ENCODE data around the gene RNF145. TPM values are rescaled to one million over a fixed set of nuclear protein-coding genes. Genes with fewer than 3 reads are reported as not detected.

RNF145 gene
- total and polyA plus RNA-seq, 2 of the 13 experiments (the other 11 are each of a cell fraction or from before 2014, with no cell fraction given), result 24.6 TPM

DNA sequence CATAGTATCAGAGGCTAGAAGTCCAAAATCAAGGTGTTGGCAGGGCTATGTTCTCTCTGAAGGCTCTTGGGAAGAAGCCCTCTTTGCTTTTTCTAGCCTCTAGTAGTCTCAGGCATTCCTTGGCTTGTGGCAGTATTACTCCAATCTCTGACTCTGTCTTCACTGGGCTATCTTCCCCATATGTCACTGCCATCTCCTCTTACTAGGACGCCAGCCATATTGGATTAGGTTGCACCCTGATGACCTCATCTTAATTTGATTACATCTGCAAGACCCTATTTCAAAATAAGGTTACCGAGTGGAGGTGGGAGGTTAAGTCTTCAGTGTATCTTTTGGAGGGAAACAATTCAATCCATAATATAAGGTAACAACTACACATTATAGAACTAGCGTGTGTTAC, 88.3 kb downstream of the RNF145 start:
- POLR2A ChIA-PET, result no interaction called here
- in situ Hi-C loops (cut with HindIII; ENCODE audit: extremely low pct_ligation_motif_present, low pct_unique_long_range_greater_than_20kb), result no loop called here
- H3K79me2 ChIP-seq (ENCODE audit: insufficient read depth, low read length), result no peaks in the 10 kb centered on the region

DNA sequence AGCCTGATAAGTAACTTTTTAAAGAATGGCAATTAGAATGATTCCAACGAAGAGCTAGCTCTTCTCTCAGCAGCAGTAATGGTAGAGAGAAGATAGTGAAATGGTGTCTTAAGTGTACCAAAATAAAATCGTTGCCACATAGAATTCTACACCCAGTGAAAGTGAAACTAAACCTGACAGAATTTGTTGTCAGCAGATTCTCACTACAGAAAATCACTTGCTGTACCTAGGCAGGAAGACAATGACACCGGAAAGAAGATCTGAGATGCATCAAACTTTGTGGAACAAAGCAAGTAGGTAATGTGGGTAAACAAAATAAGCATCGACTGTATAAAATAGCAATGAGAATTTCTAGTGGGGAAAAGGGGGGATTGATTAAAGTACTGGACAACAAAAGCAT, 88.9 kb downstream of the RNF145 start:
- in situ Hi-C loops (cut with HindIII; ENCODE audit: extremely low pct_ligation_motif_present, low pct_unique_long_range_greater_than_20kb), result no loop called here
- Histone ChIP-seq H3K4me3 (replicated peaks in 1 of 3; ENCODE audit: insufficient read depth in 1 of 3, low read depth in 2 of 3, low read length in 3 of 3) (peak overlapping the region; percentile 42 to 46 (median 42)), H2AFZ (ENCODE audit: low read length) (peak overlapping the region; percentile 66), H4K20me1 (ENCODE audit: insufficient read depth, low read length) (no peaks in the 10 kb centered on the region), H3K27ac (ENCODE audit: extremely low read length, insufficient read depth, low read length) (no peak overlapping the region), H3K4me2 (ENCODE audit: low read depth, low read length) (peak overlapping the region; percentile 65), H3K79me2 (ENCODE audit: insufficient read depth, low read length) (no peaks in the 10 kb centered on the region), H3K9ac (ENCODE audit: insufficient read depth, low read depth, low read length) (no peak overlapping the region), H3K4me1 (ENCODE audit: insufficient read depth, low read length) (peaks cover 12% of the 10 kb centered on the region; the same call in 1 of the 2 replicates), H3K27me3 (ENCODE audit: control insufficient read depth in 1 of 2, insufficient read depth in 2 of 2, low read length in 2 of 2) (0 out of 5 replicates have a peak, but pooled peaks cover 0 to 4% of the 10 kb centered on the region in 2 experiments), H3K9me3 (ENCODE audit: low read length) (no peaks in the 10 kb centered on the region), H3K36me3 (replicated peaks in 1 of 2; ENCODE audit: control insufficient read depth in 1 of 2, insufficient read depth in 2 of 2, low read length in 2 of 2) (no peaks in the 10 kb centered on the region)
- DNase-seq (ENCODE audit: low spot score) (no peak), ATAC-seq (peak; percentile 40), FAIRE-seq (no peak)
- intact Hi-C loops (cut with micrococcal nuclease; ENCODE audit: unreplicated experiment), result no loop called here
- BruUV-seq (replicated peaks), result no TSS peak
- CTCF ChIA-PET (ENCODE audit: low intra/inter-chr PET ratio, low total read pairs), result no interaction called here
- TF ChIP-seq, protein P1, sequence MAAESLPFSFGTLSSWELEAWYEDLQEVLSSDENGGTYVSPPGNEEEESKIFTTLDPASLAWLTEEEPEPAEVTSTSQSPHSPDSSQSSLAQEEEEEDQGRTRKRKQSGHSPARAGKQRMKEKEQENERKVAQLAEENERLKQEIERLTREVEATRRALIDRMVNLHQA (CRISPR knock-in tag; IDR thresholded peaks at IDR 0.05), result no peak
- TF ChIP-seq, protein P2, sequence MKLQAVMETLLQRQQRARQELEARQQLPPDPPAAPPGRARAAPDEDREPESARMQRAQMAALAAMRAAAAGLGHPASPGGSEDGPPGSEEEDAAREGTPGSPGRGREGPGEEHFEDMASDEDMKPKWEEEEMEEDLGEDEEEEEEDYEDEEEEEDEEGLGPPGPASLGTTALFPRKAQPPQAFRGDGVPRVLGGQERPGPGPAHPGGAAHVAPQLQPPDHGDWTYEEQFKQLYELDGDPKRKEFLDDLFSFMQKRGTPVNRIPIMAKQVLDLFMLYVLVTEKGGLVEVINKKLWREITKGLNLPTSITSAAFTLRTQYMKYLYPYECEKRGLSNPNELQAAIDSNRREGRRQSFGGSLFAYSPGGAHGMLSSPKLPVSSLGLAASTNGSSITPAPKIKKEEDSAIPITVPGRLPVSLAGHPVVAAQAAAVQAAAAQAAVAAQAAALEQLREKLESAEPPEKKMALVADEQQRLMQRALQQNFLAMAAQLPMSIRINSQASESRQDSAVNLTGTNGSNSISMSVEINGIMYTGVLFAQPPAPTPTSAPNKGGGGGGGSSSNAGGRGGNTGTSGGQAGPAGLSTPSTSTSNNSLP (IDR thresholded peaks at IDR 0.05; ENCODE audit: low read depth, low read length), result no peak
- peak in 1 of 2 experiments; percentile 15; a peak in 1 of 4 replicates for TF ChIP-seq MAFK (conservative IDR thresholded peaks at IDR 0.05 in 1 of 2, IDR thresholded peaks at IDR 0.05 in 1 of 2; ENCODE audit: low read length in 2 of 2)
- TF ChIP-seq, protein P3, sequence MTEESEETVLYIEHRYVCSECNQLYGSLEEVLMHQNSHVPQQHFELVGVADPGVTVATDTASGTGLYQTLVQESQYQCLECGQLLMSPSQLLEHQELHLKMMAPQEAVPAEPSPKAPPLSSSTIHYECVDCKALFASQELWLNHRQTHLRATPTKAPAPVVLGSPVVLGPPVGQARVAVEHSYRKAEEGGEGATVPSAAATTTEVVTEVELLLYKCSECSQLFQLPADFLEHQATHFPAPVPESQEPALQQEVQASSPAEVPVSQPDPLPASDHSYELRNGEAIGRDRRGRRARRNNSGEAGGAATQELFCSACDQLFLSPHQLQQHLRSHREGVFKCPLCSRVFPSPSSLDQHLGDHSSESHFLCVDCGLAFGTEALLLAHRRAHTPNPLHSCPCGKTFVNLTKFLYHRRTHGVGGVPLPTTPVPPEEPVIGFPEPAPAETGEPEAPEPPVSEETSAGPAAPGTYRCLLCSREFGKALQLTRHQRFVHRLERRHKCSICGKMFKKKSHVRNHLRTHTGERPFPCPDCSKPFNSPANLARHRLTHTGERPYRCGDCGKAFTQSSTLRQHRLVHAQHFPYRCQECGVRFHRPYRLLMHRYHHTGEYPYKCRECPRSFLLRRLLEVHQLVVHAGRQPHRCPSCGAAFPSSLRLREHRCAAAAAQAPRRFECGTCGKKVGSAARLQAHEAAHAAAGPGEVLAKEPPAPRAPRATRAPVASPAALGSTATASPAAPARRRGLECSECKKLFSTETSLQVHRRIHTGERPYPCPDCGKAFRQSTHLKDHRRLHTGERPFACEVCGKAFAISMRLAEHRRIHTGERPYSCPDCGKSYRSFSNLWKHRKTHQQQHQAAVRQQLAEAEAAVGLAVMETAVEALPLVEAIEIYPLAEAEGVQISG (CRISPR knock-in tag; IDR thresholded peaks at IDR 0.05), result no peak
- WGBS (ENCODE audit: low lambda C conversion rate), result 2% methylated on average over 4 of the region's 4 CpGs
- POLR2A ChIA-PET, result no interaction called here

More for the DNA sequence above, 88.3 kb downstream of the RNF145 start:
- BruUV-seq (replicated peaks), result no TSS peak
- CTCF ChIA-PET (ENCODE audit: low intra/inter-chr PET ratio, low total read pairs), result no interaction called here
- peak overlapping the region; percentile 41; the same call in 1 of the 2 replicates for H3K4me2 ChIP-seq (ENCODE audit: low read depth, low read length)
- peak overlapping the region in 1 of 3 experiments; percentile 46; a peak in 1 of 6 replicates for H3K4me3 ChIP-seq (replicated peaks in 1 of 3; ENCODE audit: insufficient read depth in 1 of 3, low read depth in 2 of 3, low read length in 3 of 3)
- H3K9me3 ChIP-seq (ENCODE audit: low read length), result no peaks in the 10 kb centered on the region
- peaks cover 12% of the 10 kb centered on the region; the same call in 1 of the 2 replicates for H3K4me1 ChIP-seq (ENCODE audit: insufficient read depth, low read length)
- FAIRE-seq (no peak), ATAC-seq (no peak), DNase-seq (ENCODE audit: low spot score) (no peak)
- no peaks in the 10 kb centered on the region for H4K20me1 ChIP-seq (ENCODE audit: insufficient read depth, low read length)
- H2AFZ ChIP-seq (ENCODE audit: low read length), result no peak overlapping the region
- 62% methylated on average over 3 of the region's 3 CpGs for WGBS (ENCODE audit: low lambda C conversion rate)
- intact Hi-C loops (cut with micrococcal nuclease; ENCODE audit: unreplicated experiment), result no loop called here
- H3K27me3 ChIP-seq (ENCODE audit: control insufficient read depth in 1 of 2, insufficient read depth in 2 of 2, low read length in 2 of 2), result 0 out of 5 replicates have a peak, but pooled peaks cover 0 to 4% of the 10 kb centered on the region in 2 experiments
- TF ChIP-seq KLF15 (CRISPR knock-in tag; IDR thresholded peaks at IDR 0.05; ENCODE audit: borderline replicate concordance) (no peak), ZNF629 (CRISPR knock-in tag; conservative IDR thresholded peaks at IDR 0.05) (no peak), ZNF264 (CRISPR knock-in tag; IDR thresholded peaks at IDR 0.05) (no peak), TAF1 (CRISPR knock-in tag; IDR thresholded peaks at IDR 0.05) (no peak), ZNF253 (CRISPR knock-in tag; IDR thresholded peaks at IDR 0.05; ENCODE audit: borderline replicate concordance) (no peak), ATF7 (IDR thresholded peaks at IDR 0.05) (peak; percentile 73), ATF7 (CRISPR knock-in tag; IDR thresholded peaks at IDR 0.05) (no peak)
- TF ChIP-seq, protein P4, sequence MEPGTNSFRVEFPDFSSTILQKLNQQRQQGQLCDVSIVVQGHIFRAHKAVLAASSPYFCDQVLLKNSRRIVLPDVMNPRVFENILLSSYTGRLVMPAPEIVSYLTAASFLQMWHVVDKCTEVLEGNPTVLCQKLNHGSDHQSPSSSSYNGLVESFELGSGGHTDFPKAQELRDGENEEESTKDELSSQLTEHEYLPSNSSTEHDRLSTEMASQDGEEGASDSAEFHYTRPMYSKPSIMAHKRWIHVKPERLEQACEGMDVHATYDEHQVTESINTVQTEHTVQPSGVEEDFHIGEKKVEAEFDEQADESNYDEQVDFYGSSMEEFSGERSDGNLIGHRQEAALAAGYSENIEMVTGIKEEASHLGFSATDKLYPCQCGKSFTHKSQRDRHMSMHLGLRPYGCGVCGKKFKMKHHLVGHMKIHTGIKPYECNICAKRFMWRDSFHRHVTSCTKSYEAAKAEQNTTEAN (CRISPR knock-in tag; conservative IDR thresholded peaks at IDR 0.05), result no peak
- no peaks in the 10 kb centered on the region for H3K36me3 ChIP-seq (replicated peaks in 1 of 2; ENCODE audit: control insufficient read depth in 1 of 2, insufficient read depth in 2 of 2, low read length in 2 of 2)
- H3K27ac ChIP-seq (ENCODE audit: extremely low read length, insufficient read depth, low read length), result no peak overlapping the region
- H3K9ac ChIP-seq (ENCODE audit: insufficient read depth, low read depth, low read length), result no peak overlapping the region

All from HepG2 (cell line).